Suprapubic skin (tissue), 4 donors: ENCODE results near the gene FRY. TPM values are rescaled to one million over a fixed set of nuclear protein-coding genes. Genes with fewer than 3 reads are reported as not detected.

Experiments used
- DNase-seq, 2 donors: peaks; one replicate each; pipeline ENCODE4 v3.0.0-alpha.2; 2019; ENCODE audit warnings: low spot score in 2 of 2
- H3K27ac ChIP-seq: fragments of 200-600 bp; sonication (generic); one replicate; pipeline ENCODE4 v1.5.1; 2019
- H3K27me3 ChIP-seq: fragments of 200-600 bp; sonication (generic); one replicate; pipeline ENCODE4 v1.5.1; 2019
- H3K36me3 ChIP-seq: fragments of 200-600 bp; sonication (generic); one replicate; pipeline ENCODE4 v1.5.1; 2019
- H3K4me1 ChIP-seq: fragments of 200-600 bp; sonication (generic); one replicate; pipeline ENCODE4 v1.5.1; 2019
- H3K4me3 ChIP-seq: fragments of 200-600 bp; sonication (generic); one replicate; pipeline ENCODE4 v1.5.1; 2019; ENCODE audit warnings: mild to moderate bottlenecking
- H3K9me3 ChIP-seq: fragments of 200-600 bp; sonication (generic); one replicate; pipeline ENCODE4 v1.5.1; 2019
- EP300 ChIP-seq: sonication (generic); formaldehyde crosslinking; IDR thresholded peaks from one replicate; pipeline ENCODE4 v1.6.1; 2017; ENCODE audit warnings: antibody characterized with exemption
- POLR2A ChIP-seq, 2 donors: fragments of 450-650 bp; IDR thresholded peaks; one replicate each; pipeline ENCODE4 v1.6.1; 2017; ENCODE audit warnings: antibody characterized with exemption in 2 of 2, mild to moderate bottlenecking in 2 of 2, moderate library complexity in 2 of 2
- POLR2AphosphoS5 ChIP-seq, 3 donors: sonication (generic); formaldehyde crosslinking; IDR thresholded peaks; one replicate each; pipeline ENCODE4 v1.6.1; 2017; ENCODE audit warnings: antibody characterized with exemption in 3 of 3
- WGBS: methylation state at CpG from one replicate; pipeline ENCODE4 v1.1.5; 2018; 5-methylcytosine and 5-hydroxymethylcytosine counted together
- total RNA-seq, 4 donors: library from RNA; depleted of rRNA; stranded (reverse); fragments of >200 nt; gene quantifications; one replicate each; pipeline ENCODE4 v1.1.0, GENCODE V29; 2016
- TF ChIP-seq, protein P1 (sequence below), 2 donors: fragments of 200-600 bp in 1 of 2; fragments of 450-650 bp in 1 of 2; sonication (generic) in 1 of 2; IDR thresholded peaks; one replicate each; pipeline ENCODE4 v1.5.1; 2016 to 2019; ENCODE audit warnings: antibody characterized with exemption in 2 of 2, mild to moderate bottlenecking in 1 of 2, moderate library complexity in 1 of 2

The FRY gene
- total RNA-seq, 4 donors from 2014 or later: 22.5 to 39.6 (median 26.8) TPM

DNA sequence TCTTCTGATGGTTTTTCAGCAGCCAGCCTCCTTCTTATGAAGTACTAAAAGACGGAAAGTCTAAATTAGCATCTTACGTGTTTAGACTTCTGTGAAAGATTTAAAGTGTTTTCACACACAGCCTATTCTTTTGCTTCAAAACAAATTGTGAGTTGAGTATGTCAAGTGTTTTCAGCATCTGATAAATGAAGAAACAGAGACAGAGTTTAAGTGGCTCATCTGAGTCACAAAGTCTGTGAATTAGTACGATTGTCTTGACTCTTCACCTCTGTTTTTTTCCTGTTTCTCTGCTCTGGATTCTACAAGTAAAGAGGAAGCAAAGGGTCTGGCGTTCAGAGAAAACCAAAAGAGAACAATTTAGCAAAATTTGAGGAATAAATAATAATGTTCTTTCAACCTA, 116.4 kb downstream of the FRY start:
- Histone ChIP-seq H3K4me3 (no peak overlapping the region), H3K9me3 (no peaks in the 10 kb centered on the region), H3K27ac (no peak overlapping the region), H3K4me1 (no peaks in the 10 kb centered on the region), H3K27me3 (no peaks in the 10 kb centered on the region), H3K36me3 (no peaks in the 10 kb centered on the region)
- DNase-seq: no peak
- TF ChIP-seq POLR2A (IDR thresholded peaks at IDR 0.05) (no peak), EP300 (no peak), POLR2AphosphoS5 (IDR thresholded peaks at IDR 0.05) (no peak)
- TF ChIP-seq, protein P1, sequence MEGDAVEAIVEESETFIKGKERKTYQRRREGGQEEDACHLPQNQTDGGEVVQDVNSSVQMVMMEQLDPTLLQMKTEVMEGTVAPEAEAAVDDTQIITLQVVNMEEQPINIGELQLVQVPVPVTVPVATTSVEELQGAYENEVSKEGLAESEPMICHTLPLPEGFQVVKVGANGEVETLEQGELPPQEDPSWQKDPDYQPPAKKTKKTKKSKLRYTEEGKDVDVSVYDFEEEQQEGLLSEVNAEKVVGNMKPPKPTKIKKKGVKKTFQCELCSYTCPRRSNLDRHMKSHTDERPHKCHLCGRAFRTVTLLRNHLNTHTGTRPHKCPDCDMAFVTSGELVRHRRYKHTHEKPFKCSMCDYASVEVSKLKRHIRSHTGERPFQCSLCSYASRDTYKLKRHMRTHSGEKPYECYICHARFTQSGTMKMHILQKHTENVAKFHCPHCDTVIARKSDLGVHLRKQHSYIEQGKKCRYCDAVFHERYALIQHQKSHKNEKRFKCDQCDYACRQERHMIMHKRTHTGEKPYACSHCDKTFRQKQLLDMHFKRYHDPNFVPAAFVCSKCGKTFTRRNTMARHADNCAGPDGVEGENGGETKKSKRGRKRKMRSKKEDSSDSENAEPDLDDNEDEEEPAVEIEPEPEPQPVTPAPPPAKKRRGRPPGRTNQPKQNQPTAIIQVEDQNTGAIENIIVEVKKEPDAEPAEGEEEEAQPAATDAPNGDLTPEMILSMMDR (IDR thresholded peaks at IDR 0.05): no peak
- 81% methylated on average over 4 of the region's 4 CpGs for WGBS

DNA sequence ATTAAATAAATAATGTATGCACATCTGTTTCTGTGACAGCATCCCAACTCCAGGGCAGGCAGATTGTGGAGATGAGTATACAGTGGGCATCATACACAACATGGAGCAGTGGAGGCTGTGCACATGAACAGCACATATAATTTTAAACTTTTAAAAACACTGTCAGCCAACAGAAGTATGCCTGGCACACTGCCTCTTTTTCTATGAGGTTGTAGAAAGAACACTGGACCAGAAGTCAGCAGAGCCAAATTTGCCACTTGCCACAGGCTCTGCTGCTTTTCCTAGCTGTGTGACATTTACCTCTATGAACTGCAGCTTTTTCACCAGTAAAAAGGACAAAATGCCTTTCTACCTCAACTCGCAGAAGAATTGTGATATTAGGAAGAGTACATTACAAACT, 118.7 kb downstream of the FRY start:
- TF ChIP-seq EP300 (no peak), POLR2A (IDR thresholded peaks at IDR 0.05) (no peak), POLR2AphosphoS5 (IDR thresholded peaks at IDR 0.05) (no peak)
- TF ChIP-seq, protein P1 (IDR thresholded peaks at IDR 0.05): no peak
- no peaks in the 10 kb centered on the region for H3K9me3 ChIP-seq
- H3K27me3 ChIP-seq: no peaks in the 10 kb centered on the region
- no peaks in the 10 kb centered on the region for H3K4me1 ChIP-seq
- H3K4me3 ChIP-seq: no peak overlapping the region
- H3K27ac ChIP-seq: peak overlapping the region; percentile 50
- WGBS: 84% methylated on average over 1 of the region's 1 CpG
- DNase-seq: no peak
- H3K36me3 ChIP-seq: no peaks in the 10 kb centered on the region

DNA sequence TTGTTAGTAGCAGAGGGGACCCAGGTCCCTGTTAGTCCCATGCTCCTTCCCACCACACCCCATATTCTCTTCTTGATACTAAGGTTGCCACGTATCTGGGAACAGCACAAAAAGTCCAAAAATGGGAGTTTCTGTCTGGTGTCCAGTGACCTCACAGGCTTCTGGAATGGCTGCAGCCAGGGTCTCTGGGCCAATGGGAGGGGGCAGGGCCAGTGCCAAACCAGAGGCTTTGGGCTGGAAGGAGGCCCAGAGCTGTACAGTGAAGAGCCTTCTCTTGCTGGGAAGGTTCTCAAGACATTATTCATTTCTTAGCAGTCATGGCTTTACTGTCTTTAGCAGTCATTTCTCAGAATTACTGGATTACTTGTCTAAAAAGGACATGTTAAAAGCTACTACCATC, 119.2 kb downstream of the FRY start:
- DNase-seq: peak in 1 of 2 donors; percentile 78
- WGBS: 0% methylated on average over 1 of the region's 1 CpG
- peak overlapping the region; percentile 50 for H3K27ac ChIP-seq

DNA sequence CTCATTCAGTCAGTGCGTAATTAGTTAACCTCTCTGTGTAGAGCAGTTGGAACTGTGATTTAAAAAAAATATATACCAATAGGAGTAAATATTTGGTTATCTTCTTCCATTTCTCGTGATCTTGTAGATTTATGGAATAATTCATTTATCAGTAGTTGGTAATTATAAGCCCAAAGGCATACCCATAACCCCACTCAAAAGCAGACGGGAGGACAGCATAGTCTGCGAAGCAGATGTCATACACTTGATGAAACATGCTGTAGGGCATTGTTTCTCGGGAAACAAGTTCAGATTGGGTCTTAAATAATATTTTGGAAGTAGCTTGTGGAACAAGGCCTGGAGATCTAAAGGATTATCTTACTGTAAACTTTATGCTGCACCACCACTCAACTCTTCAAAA, 119.7 kb downstream of the FRY start:
- Histone ChIP-seq H3K9me3 (no peaks in the 10 kb centered on the region), H3K4me3 (no peak overlapping the region), H3K27me3 (no peaks in the 10 kb centered on the region), H3K36me3 (no peaks in the 10 kb centered on the region), H3K27ac (no peak overlapping the region), H3K4me1 (no peaks in the 10 kb centered on the region)
- DNase-seq: no peak
- 82% methylated on average over 5 of the region's 5 CpGs for WGBS
- TF ChIP-seq, protein P1 (IDR thresholded peaks at IDR 0.05): no peak
- TF ChIP-seq POLR2A (IDR thresholded peaks at IDR 0.05) (no peak), EP300 (no peak), POLR2AphosphoS5 (IDR thresholded peaks at IDR 0.05) (no peak)

More for the DNA sequence above, 119.2 kb downstream of the FRY start:
- no peaks in the 10 kb centered on the region for H3K9me3 ChIP-seq
- no peaks in the 10 kb centered on the region for H3K4me1 ChIP-seq
- no peaks in the 10 kb centered on the region for H3K27me3 ChIP-seq
- no peaks in the 10 kb centered on the region for H3K36me3 ChIP-seq
- TF ChIP-seq, protein P1 (IDR thresholded peaks at IDR 0.05): no peak
- TF ChIP-seq POLR2AphosphoS5 (IDR thresholded peaks at IDR 0.05) (no peak), POLR2A (IDR thresholded peaks at IDR 0.05) (no peak), EP300 (no peak)
- H3K4me3 ChIP-seq: no peak overlapping the region

DNA sequence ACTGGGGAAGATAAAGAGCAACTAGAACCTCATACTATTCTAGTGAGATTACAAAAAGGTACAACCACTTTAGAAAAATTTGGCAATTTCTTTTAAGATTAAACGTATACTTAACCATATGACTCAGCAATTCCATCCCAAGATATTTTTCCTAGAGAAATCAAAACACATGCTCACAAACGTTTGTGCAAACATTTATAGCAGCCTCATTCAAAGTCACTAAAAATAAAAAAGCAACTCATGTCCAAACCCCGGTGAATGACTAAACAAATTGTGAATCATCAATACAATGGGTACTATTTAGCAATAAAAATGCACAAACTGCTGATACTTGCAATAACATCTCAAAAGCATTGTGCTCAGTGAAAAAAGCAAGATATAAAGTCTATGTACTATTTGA, 121.5 kb downstream of the FRY start:
- no peak overlapping the region for H3K27ac ChIP-seq
- TF ChIP-seq POLR2A (IDR thresholded peaks at IDR 0.05) (no peak), POLR2AphosphoS5 (IDR thresholded peaks at IDR 0.05) (no peak), EP300 (no peak)
- TF ChIP-seq, protein P1 (IDR thresholded peaks at IDR 0.05): no peak
- 60% methylated on average over 3 of the region's 3 CpGs for WGBS
- no peaks in the 10 kb centered on the region for H3K27me3 ChIP-seq
- no peak for DNase-seq
- H3K9me3 ChIP-seq: no peaks in the 10 kb centered on the region
- H3K4me1 ChIP-seq: no peaks in the 10 kb centered on the region
- no peak overlapping the region for H3K4me3 ChIP-seq
- no peaks in the 10 kb centered on the region for H3K36me3 ChIP-seq
